Endothelial cell of umbilical vein (primary cell): ENCODE data around the gene RBM20. TPM values are rescaled to one million over a fixed set of nuclear protein-coding genes. Genes with fewer than 3 reads are reported as not detected.

Experiments used
- BruUV-seq: library from RNA; stranded (reverse); fragments of 400-500 nt; replicated peaks from 2 replicates; lab custom pipeline; 2021; lab: Mats Ljungman, UMichigan
- CTCF ChIA-PET: fragments of 300-600, 350-600 bp; sonication (Branson Sonifier 250); formaldehyde crosslinking; loops from one replicate; lab custom pipeline; 2021; ENCODE audit warnings: antibody characterized with exemption, inconsistent platforms; lab: Charles Lee
- POLR2A ChIA-PET: fragments of 300-600, 350-600 bp; sonication (Branson Sonifier 250); formaldehyde crosslinking; loops from one replicate; lab custom pipeline; 2021; ENCODE audit warnings: antibody characterized with exemption, inconsistent platforms; lab: Charles Lee
- DNase-seq: peaks from one replicate; pipeline ENCODE4 v3.0.0-alpha.2; 2011; ENCODE audit warnings: low read depth, low spot score
- FAIRE-seq: peaks from 2 replicates; lab custom pipeline; 2011; peaks lifted over from hg19 to GRCh38; lab: Jason Lieb, UNC
- H2AFZ ChIP-seq: 2 replicates; pipeline ENCODE4 v1.6.0; 2012; ENCODE audit warnings: low read depth, low read length, control low read depth, inconsistent platforms
- H3K27ac ChIP-seq: 2 replicates; pipeline ENCODE4 v1.5.1; 2011; ENCODE audit warnings: low read depth, mild to moderate bottlenecking, control low read depth, low read length, moderate library complexity; ENCODE audit not compliant: insufficient read depth
- H3K27me3 ChIP-seq, 2 experiments: 2 replicates each; pipeline versions ENCODE4 v1.6.0 to v1.6.1; 2011; ENCODE audit warnings: low read length in 2 of 2, mixed read lengths in 1 of 2; ENCODE audit not compliant: control insufficient read depth in 2 of 2, insufficient read depth in 2 of 2
- H3K36me3 ChIP-seq, 2 experiments: 2 replicates in 1 of 2; 3 replicates in 1 of 2; pipeline ENCODE4 v1.5.1; 2011; ENCODE audit warnings: low read length in 2 of 2, mild to moderate bottlenecking in 1 of 2, moderate library complexity in 1 of 2; ENCODE audit not compliant: control insufficient read depth in 2 of 2, insufficient read depth in 2 of 2; ENCODE audit errors: extremely low read depth in 1 of 2
- H3K4me1 ChIP-seq: 3 replicates; pipeline ENCODE4 v1.5.1; 2011; ENCODE audit warnings: mild to moderate bottlenecking, low read length; ENCODE audit not compliant: control insufficient read depth, insufficient read depth; ENCODE audit errors: extremely low read depth
- H3K4me2 ChIP-seq: 2 replicates; pipeline ENCODE4 v1.6.1; 2011; ENCODE audit warnings: low read length, control low read depth, mixed read lengths; ENCODE audit not compliant: insufficient read depth
- H3K4me3 ChIP-seq, 3 experiments: fragments of 200-600 bp in 1 of 3; sonication (generic), shearing (Covaris generic) in 1 of 3; replicated peaks in 1 of 3; 2 replicates each; pipeline ENCODE4 v1.5.1; 2011 to 2016; ENCODE audit warnings: control low read depth in 3 of 3, low read length in 3 of 3, mild to moderate bottlenecking in 2 of 3, inconsistent platforms in 1 of 3, low read depth in 1 of 3, moderate library complexity in 1 of 3; ENCODE audit not compliant: insufficient read depth in 1 of 3
- H3K79me2 ChIP-seq: 2 replicates; pipeline ENCODE4 v1.6.0; 2012; ENCODE audit warnings: low read length, inconsistent platforms; ENCODE audit not compliant: control insufficient read depth, insufficient read depth
- H3K9ac ChIP-seq: replicated peaks from 2 replicates; pipeline ENCODE3; 2011; ENCODE audit warnings: low read length, control low read depth; ENCODE audit not compliant: insufficient read depth; ENCODE audit errors: extremely low read depth
- H3K9me1 ChIP-seq: replicated peaks from 3 replicates; pipeline ENCODE4 v1.6.0; 2011; ENCODE audit warnings: mild to moderate bottlenecking, low read length; ENCODE audit not compliant: control insufficient read depth, insufficient read depth; ENCODE audit errors: extremely low read depth
- H3K9me3 ChIP-seq: replicated peaks from 2 replicates; pipeline ENCODE4 v1.5.1; 2012; ENCODE audit warnings: low read length, inconsistent platforms; ENCODE audit not compliant: control insufficient read depth, insufficient read depth
- H4K20me1 ChIP-seq: replicated peaks from 2 replicates; pipeline ENCODE3; 2011; ENCODE audit warnings: mild to moderate bottlenecking, low read length; ENCODE audit not compliant: control insufficient read depth, insufficient read depth; ENCODE audit errors: extremely low read depth
- EZH2 ChIP-seq: IDR thresholded peaks from 2 replicates; pipeline ENCODE4 v1.6.1; 2012; ENCODE audit warnings: borderline replicate concordance, low read depth, mild to moderate bottlenecking, moderate library complexity, low read length, inconsistent platforms; ENCODE audit not compliant: severe bottlenecking
- FOS ChIP-seq: IDR thresholded peaks from 2 replicates; pipeline ENCODE4 v1.6.1; 2011; ENCODE audit warnings: mild to moderate bottlenecking, low read length, moderate library complexity, borderline replicate concordance; ENCODE audit not compliant: insufficient read depth
- GATA2 ChIP-seq: IDR thresholded peaks from 2 replicates; pipeline ENCODE4 v1.7.0; 2011; ENCODE audit warnings: low read depth, mild to moderate bottlenecking, moderate library complexity, mixed read lengths, low read length; ENCODE audit not compliant: insufficient read length, insufficient read depth
- JUN ChIP-seq: IDR thresholded peaks from 2 replicates; pipeline ENCODE4 v1.6.1; 2011; ENCODE audit warnings: borderline replicate concordance, low read depth; ENCODE audit not compliant: insufficient read length, insufficient read depth
- MYC ChIP-seq: IDR thresholded peaks from one replicate; pipeline ENCODE4 v1.6.1; 2011; ENCODE audit warnings: mild to moderate bottlenecking, low read depth, low read length
- POLR2A ChIP-seq: IDR thresholded peaks from 2 replicates; pipeline ENCODE4 v1.6.1; 2012; ENCODE audit warnings: low read depth, mild to moderate bottlenecking, control low read depth, low read length
- POLR2AphosphoS5 ChIP-seq: IDR thresholded peaks from 2 replicates; pipeline ENCODE4 v1.6.1; 2012; ENCODE audit warnings: low read depth, mild to moderate bottlenecking, control low read depth, low read length, moderate library complexity; ENCODE audit not compliant: insufficient read depth
- dilution Hi-C: fragments of 300-500 bp; cut with MboI; formaldehyde crosslinking; loops from one replicate; pipeline ENCODE4 v1.15.0; 2019; ENCODE audit warnings: low sequenced_read_pairs; ENCODE audit not compliant: extremely low pct_ligation_motif_present
- intact Hi-C: fragments of 100-400 bp; cut with micrococcal nuclease; formaldehyde crosslinking; loops from one replicate; pipeline ENCODE4 v1.10.0; 2022
- polyA plus RNA-seq, 4 experiments: library from polyadenylated mRNA; depleted of rRNA in 3 of 4; stranded (reverse) in 3 of 4; unstranded in 1 of 4; fragments of >200 nt; gene quantifications; 2 replicates each; pipeline versions ENCODE4 v1.2.1 to v1.2.3, GENCODE V29; 2011 to 2012; ENCODE audit warnings: missing spikeins in 1 of 4
- total RNA-seq: library from RNA; stranded (reverse); gene quantifications from 2 replicates; pipeline ENCODE4 v1.2.3, GENCODE V29; 2021
- TF ChIP-seq, protein P1 (sequence below): IDR thresholded peaks from 2 replicates; pipeline ENCODE4 v1.6.1; 2011; ENCODE audit not compliant: insufficient read depth, insufficient read length
- TF ChIP-seq, protein P2 (sequence below), 2 donors: IDR thresholded peaks; 1 replicate in 1 of 2; 2 replicates in 1 of 2; pipeline ENCODE4 v1.5.1; 2011; ENCODE audit warnings: low read length in 2 of 2, mild to moderate bottlenecking in 2 of 2, moderate library complexity in 2 of 2, control low read depth in 1 of 2, inconsistent platforms in 1 of 2, low read depth in 1 of 2; ENCODE audit not compliant: insufficient read depth in 1 of 2; ENCODE audit errors: extremely low read depth in 1 of 2

The RBM20 gene
- total and polyA plus RNA-seq, 2 donors (not counting 3 experiments of a cell fraction or from before 2014, with no cell fraction given) = 0.04 TPM; not detected in 1

DNA sequence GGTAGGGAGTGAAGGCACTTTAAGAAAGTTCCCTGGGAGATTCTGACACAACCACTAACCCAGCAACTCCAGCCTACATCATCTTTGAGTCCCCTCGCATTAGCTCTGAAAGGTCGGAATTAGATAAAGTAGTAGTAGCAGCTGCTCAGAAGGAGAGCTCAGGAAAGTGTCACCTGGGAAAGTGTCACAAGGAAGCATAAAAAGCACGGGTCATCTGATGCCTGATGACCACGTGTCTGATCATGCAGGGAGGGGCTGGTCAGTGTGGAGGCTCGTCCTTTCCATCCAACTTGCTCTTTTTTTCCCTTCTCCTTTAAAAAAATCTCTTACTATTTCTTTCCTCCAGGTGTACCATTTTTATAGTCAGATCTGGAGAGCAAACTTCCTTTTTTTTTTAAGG is 180.5 kb downstream of the RBM20 start:
- no peaks in the 10 kb centered on the region for H3K36me3 ChIP-seq
- H3K27ac ChIP-seq = no peak overlapping the region
- no peak overlapping the region for H2AFZ ChIP-seq
- dilution Hi-C loops (no loop called here), intact Hi-C loops (no loop called here)
- FAIRE-seq = no peak
- CTCF ChIA-PET = no interaction called here
- no peak for DNase-seq
- H4K20me1 ChIP-seq = no peaks in the 10 kb centered on the region
- H3K9me1 ChIP-seq = no peaks in the 10 kb centered on the region
- no TSS peak for BruUV-seq
- no peaks in the 10 kb centered on the region for H3K79me2 ChIP-seq
- no peaks in the 10 kb centered on the region for H3K4me1 ChIP-seq
- no peak for TF ChIP-seq JUN
- no peak overlapping the region for H3K9ac ChIP-seq
- no peak overlapping the region for H3K4me2 ChIP-seq
- H3K9me3 ChIP-seq = no peaks in the 10 kb centered on the region
- H3K27me3 ChIP-seq = peaks cover 5% of the 10 kb centered on the region in 2 experiments
- POLR2A ChIA-PET = no interaction called here
- no peak overlapping the region for H3K4me3 ChIP-seq

DNA sequence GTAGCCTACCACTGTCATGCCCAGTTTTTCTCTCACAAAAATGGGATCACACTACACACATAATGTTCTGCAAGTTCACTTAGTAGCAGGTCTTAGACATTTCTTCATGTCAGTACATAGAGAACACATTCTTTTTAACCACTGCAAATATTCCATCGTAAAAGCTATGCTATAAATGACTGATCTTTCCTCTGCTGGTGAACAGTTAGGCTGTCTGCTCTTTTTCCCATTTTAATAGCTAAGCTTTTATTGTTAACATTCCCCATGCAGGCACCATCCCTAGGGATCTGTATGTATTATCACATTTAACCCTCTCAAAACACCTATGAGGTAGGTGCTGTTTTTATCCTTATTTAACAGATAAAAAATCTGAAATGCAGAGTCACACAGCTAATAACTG is 181.4 kb downstream of the RBM20 start:
- no peak for TF ChIP-seq GATA2
- TF ChIP-seq, protein P1, sequence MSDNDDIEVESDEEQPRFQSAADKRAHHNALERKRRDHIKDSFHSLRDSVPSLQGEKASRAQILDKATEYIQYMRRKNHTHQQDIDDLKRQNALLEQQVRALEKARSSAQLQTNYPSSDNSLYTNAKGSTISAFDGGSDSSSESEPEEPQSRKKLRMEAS = no peak
- no peak for TF ChIP-seq FOS
- no peak for TF ChIP-seq POLR2AphosphoS5
- TF ChIP-seq, protein P2, sequence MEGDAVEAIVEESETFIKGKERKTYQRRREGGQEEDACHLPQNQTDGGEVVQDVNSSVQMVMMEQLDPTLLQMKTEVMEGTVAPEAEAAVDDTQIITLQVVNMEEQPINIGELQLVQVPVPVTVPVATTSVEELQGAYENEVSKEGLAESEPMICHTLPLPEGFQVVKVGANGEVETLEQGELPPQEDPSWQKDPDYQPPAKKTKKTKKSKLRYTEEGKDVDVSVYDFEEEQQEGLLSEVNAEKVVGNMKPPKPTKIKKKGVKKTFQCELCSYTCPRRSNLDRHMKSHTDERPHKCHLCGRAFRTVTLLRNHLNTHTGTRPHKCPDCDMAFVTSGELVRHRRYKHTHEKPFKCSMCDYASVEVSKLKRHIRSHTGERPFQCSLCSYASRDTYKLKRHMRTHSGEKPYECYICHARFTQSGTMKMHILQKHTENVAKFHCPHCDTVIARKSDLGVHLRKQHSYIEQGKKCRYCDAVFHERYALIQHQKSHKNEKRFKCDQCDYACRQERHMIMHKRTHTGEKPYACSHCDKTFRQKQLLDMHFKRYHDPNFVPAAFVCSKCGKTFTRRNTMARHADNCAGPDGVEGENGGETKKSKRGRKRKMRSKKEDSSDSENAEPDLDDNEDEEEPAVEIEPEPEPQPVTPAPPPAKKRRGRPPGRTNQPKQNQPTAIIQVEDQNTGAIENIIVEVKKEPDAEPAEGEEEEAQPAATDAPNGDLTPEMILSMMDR (IDR thresholded peaks at IDR 0.05; ENCODE audit: extremely low read depth in 1 of 2, insufficient read depth in 1 of 2, low read depth in 1 of 2, low read length in 2 of 2) = no peak
- no peak for TF ChIP-seq POLR2A
- no peak for TF ChIP-seq JUN
- TF ChIP-seq EZH2 = no peak
- TF ChIP-seq MYC = no peak
- Histone ChIP-seq H3K4me3 (no peak overlapping the region), H3K9me1 (no peaks in the 10 kb centered on the region), H4K20me1 (no peaks in the 10 kb centered on the region), H3K36me3 (no peaks in the 10 kb centered on the region), H3K27ac (no peak overlapping the region), H3K4me1 (no peaks in the 10 kb centered on the region), H3K4me2 (no peak overlapping the region), H3K9me3 (no peaks in the 10 kb centered on the region), H3K79me2 (no peaks in the 10 kb centered on the region), H2AFZ (no peak overlapping the region), H3K27me3 (peaks cover 3 to 5% of the 10 kb centered on the region in 2 experiments), H3K9ac (no peak overlapping the region)
- CTCF ChIA-PET = interaction anchor here (1.1 kb wide), 1 partner anchor 13 kb away, joined by 4 read pairs; no protein-coding TSS in a partner anchor
- POLR2A ChIA-PET = no interaction called here
- intact Hi-C loops (no loop called here), dilution Hi-C loops (no loop called here)
- no peak for DNase-seq
- no peak for FAIRE-seq
- no TSS peak for BruUV-seq
